ENCODE data around the gene POPDC2. TPM values are rescaled to one million over a fixed set of nuclear protein-coding genes. Genes with fewer than 3 reads are reported as not detected.

POPDC2 gene
- polyA plus RNA-seq, 1 of the 3 experiments (the other 2 are of a cell fraction): 19.9 TPM

- no peak for TF ChIP-seq TEAD4 (IDR thresholded peaks at IDR 0.05; ENCODE audit: borderline replicate concordance, insufficient read depth)
Observed at GRCh38 chr3:119659606-119660291, 640 bp downstream of the POPDC2 start (continued).

- no peak for DNase-seq
Observed at GRCh38 chr3:119658994-119659393, 1.4 kb downstream of the POPDC2 start.

GRCh38 chr3:119657887-119658702, 2.3 kb downstream of the POPDC2 start:
- 0 out of 2 replicates have a peak, but pooled peaks have one; percentile 15 for TF ChIP-seq CTCF (IDR thresholded peaks at IDR 0.05)
- TF ChIP-seq EZH2phosphoT487 (IDR thresholded peaks at IDR 0.05; ENCODE audit: borderline replicate concordance, low read depth): no peak
- 82% methylated on average over 4 of the region's 4 CpGs for WGBS (ENCODE audit: low lambda C conversion rate)
- peak overlapping the region; percentile 46 for H3K4me2 ChIP-seq
- peaks cover 9% of the 10 kb centered on the region for H3F3A ChIP-seq (replicated peaks; ENCODE audit: insufficient read depth)
- no peaks in the 10 kb centered on the region for H3K9me2 ChIP-seq
- H3K4me3 ChIP-seq (ENCODE audit: low read depth in 2 of 2, low read length in 1 of 2): peak overlapping the region in 1 of 2 experiments; percentile 36; a peak in 2 of 4 replicates
- no peaks in the 10 kb centered on the region for H3K9me3 ChIP-seq
- CTCF ChIA-PET: interaction anchor here (0.6 to 1.1 kb wide), 2 partner anchors 8 to 21 kb away, joined by 3 to 4 read pairs; no protein-coding TSS in a partner anchor
- DNase-seq: no peak
- H4K20me1 ChIP-seq (ENCODE audit: insufficient read depth): no peaks in the 10 kb centered on the region
- H2AFZ ChIP-seq (ENCODE audit: low read depth): peak overlapping the region; percentile 58; the same call in 1 of the 2 replicates
- no peaks in the 10 kb centered on the region for H3K79me2 ChIP-seq (ENCODE audit: insufficient read depth)
- H3K27me3 ChIP-seq (ENCODE audit: insufficient read depth): no peaks in the 10 kb centered on the region
- H3K9ac ChIP-seq: no peak overlapping the region
- POLR2A ChIA-PET: interaction anchor here (0.7 to 1.4 kb wide), 2 partner anchors 20 to 160 kb away, joined by 3 to 4 read pairs; partner anchors contain the start of gene TIMMDC1
- H3K4me1 ChIP-seq (ENCODE audit: control insufficient read depth in 1 of 2, insufficient read depth in 2 of 2, low read depth in 1 of 2, low read length in 1 of 2): peaks cover 21 to 53% of the 10 kb centered on the region in 2 experiments
- peaks cover 0 to 8% of the 10 kb centered on the region in 2 experiments for H3K36me3 ChIP-seq (replicated peaks in 1 of 2; ENCODE audit: control insufficient read depth in 1 of 2, insufficient read depth in 2 of 2, low read length in 1 of 2)
- peak overlapping the region; percentile 23 to 98; a peak in 3 of 4 replicates for H3K27ac ChIP-seq (ENCODE audit: low read depth in 2 of 2, low read length in 1 of 2)

More at GRCh38 chr3:119658994-119659393, 1.4 kb downstream of the POPDC2 start:
- H3K9me3 ChIP-seq: no peaks in the 10 kb centered on the region
- H3K27me3 ChIP-seq (ENCODE audit: insufficient read depth): no peaks in the 10 kb centered on the region
- no peak for TF ChIP-seq EZH2phosphoT487 (IDR thresholded peaks at IDR 0.05; ENCODE audit: borderline replicate concordance, low read depth)
- no peak for TF ChIP-seq RXRA (IDR thresholded peaks at IDR 0.05; ENCODE audit: borderline replicate concordance, low read depth)
- no peak for TF ChIP-seq GATA2 (CRISPR knock-in tag; IDR thresholded peaks at IDR 0.05)
- TF ChIP-seq EP300 (IDR thresholded peaks at IDR 0.05; ENCODE audit: borderline replicate concordance in 1 of 2, low read depth in 1 of 2, low read length in 1 of 2): no peak
- no peak for TF ChIP-seq MEF2A (IDR thresholded peaks at IDR 0.05; ENCODE audit: borderline replicate concordance, low read depth)
- TF ChIP-seq TCF12 (IDR thresholded peaks at IDR 0.05): no peak
- no peak for TF ChIP-seq USF1 (IDR thresholded peaks at IDR 0.05; ENCODE audit: borderline replicate concordance, low read depth)
- no peak for TF ChIP-seq GABPA (IDR thresholded peaks at IDR 0.05; ENCODE audit: low read depth)
- TF ChIP-seq NRF1 (IDR thresholded peaks at IDR 0.05; ENCODE audit: low read depth, low read length): no peak
- TF ChIP-seq CHD2 (IDR thresholded peaks at IDR 0.05; ENCODE audit: low read length, partially characterized antibody): no peak
- no peak for TF ChIP-seq FOXM1 (IDR thresholded peaks at IDR 0.05; ENCODE audit: low read depth)
- no peak for TF ChIP-seq SMC3 (IDR thresholded peaks at IDR 0.05; ENCODE audit: low read depth, low read length)
- TF ChIP-seq ELF1 (IDR thresholded peaks at IDR 0.05): no peak
- no peaks in the 10 kb centered on the region for H4K20me1 ChIP-seq (ENCODE audit: insufficient read depth)
- no peaks in the 10 kb centered on the region for H3K79me2 ChIP-seq (ENCODE audit: insufficient read depth)
- H3K4me3 ChIP-seq (ENCODE audit: low read depth in 2 of 2, low read length in 1 of 2): peak overlapping the region in 1 of 2 experiments; percentile 36; a peak in 2 of 4 replicates
- no peak overlapping the region for H3K9ac ChIP-seq
- WGBS (ENCODE audit: low lambda C conversion rate): 73% methylated on average over 2 of the region's 2 CpGs
- H3K4me1 ChIP-seq (ENCODE audit: control insufficient read depth in 1 of 2, insufficient read depth in 2 of 2, low read depth in 1 of 2, low read length in 1 of 2): peaks cover 28 to 59% of the 10 kb centered on the region in 2 experiments
- POLR2A ChIA-PET: interaction anchor here (0.7 to 2.6 kb wide), 3 partner anchors 21 to 161 kb away, joined by 3 to 9 read pairs (median 4); partner anchors contain the start of gene TIMMDC1
- peaks cover 0 to 8% of the 10 kb centered on the region in 2 experiments for H3K36me3 ChIP-seq (replicated peaks in 1 of 2; ENCODE audit: control insufficient read depth in 1 of 2, insufficient read depth in 2 of 2, low read length in 1 of 2)
- no peak overlapping the region for H2AFZ ChIP-seq (ENCODE audit: low read depth)
- H3F3A ChIP-seq (replicated peaks; ENCODE audit: insufficient read depth): peaks cover 18% of the 10 kb centered on the region
- CTCF ChIA-PET: interaction anchor here (0.6 to 1.1 kb wide), 3 partner anchors 9 to 213 kb away, joined by 3 to 4 read pairs (median 3); no protein-coding TSS in a partner anchor
- H3K9me2 ChIP-seq: no peaks in the 10 kb centered on the region
- peak overlapping the region; percentile 46; the same call in 1 of the 2 replicates for H3K4me2 ChIP-seq
- peak overlapping the region; percentile 93 to 98; a peak in 3 of 4 replicates for H3K27ac ChIP-seq (ENCODE audit: low read depth in 2 of 2, low read length in 1 of 2)
